Spleen (tissue), 13 donors: ENCODE results near the gene BICDL2. TPM values are rescaled to one million over a fixed set of nuclear protein-coding genes. Genes with fewer than 3 reads are reported as not detected.

Experiments
- DNase-seq: peaks from one replicate; pipeline ENCODE4 v3.0.0-alpha.2; 2020
- H3K27ac ChIP-seq, 8 donors: fragments of 200-600 bp; sonication (generic) in 7 of 8; 1 replicate in 4 of 8; 2 replicates in 4 of 8; pipeline versions ENCODE4 v1.5.0 to v1.8.0; 2016 to 2021; ENCODE audit warnings: inconsistent platforms in 4 of 8, mild to moderate bottlenecking in 4 of 8, moderate library complexity in 1 of 8
- H3K27me3 ChIP-seq, 7 donors: fragments of 200-600 bp; sonication (generic) in 6 of 7; replicated peaks in 1 of 7; 1 replicate in 4 of 7; 2 replicates in 3 of 7; pipeline versions ENCODE4 v1.5.0 to v1.8.0; 2016 to 2021; ENCODE audit warnings: inconsistent platforms in 3 of 7, mild to moderate bottlenecking in 1 of 7
- H3K36me3 ChIP-seq, 6 donors: fragments of 200-600 bp; sonication (generic) in 5 of 6; 1 replicate in 4 of 6; 2 replicates in 2 of 6; pipeline versions ENCODE4 v1.5.0 to v1.8.0; 2016 to 2021; ENCODE audit warnings: inconsistent platforms in 2 of 6
- H3K4me1 ChIP-seq, 6 donors: fragments of 200-600 bp; sonication (generic) in 5 of 6; 1 replicate in 3 of 6; 2 replicates in 3 of 6; pipeline versions ENCODE4 v1.5.0 to v1.8.0; 2016 to 2021; ENCODE audit warnings: inconsistent platforms in 3 of 6
- H3K4me3 ChIP-seq, 8 donors: fragments of 200-600 bp; sonication (generic) in 7 of 8; 1 replicate in 4 of 8; 2 replicates in 4 of 8; pipeline versions ENCODE4 v1.5.0 to v1.8.0; 2016 to 2021; ENCODE audit warnings: inconsistent platforms in 4 of 8, mild to moderate bottlenecking in 4 of 8, moderate library complexity in 2 of 8
- H3K9me3 ChIP-seq, 8 donors: fragments of 200-600 bp; sonication (generic) in 7 of 8; 1 replicate in 4 of 8; 2 replicates in 4 of 8; pipeline versions ENCODE4 v1.5.0 to v1.8.0; 2016 to 2021; ENCODE audit warnings: inconsistent platforms in 4 of 8
- POLR2A ChIP-seq, 3 donors: fragments of 450-650 bp; IDR thresholded peaks; one replicate each; pipeline ENCODE4 v1.5.1; 2017; ENCODE audit warnings: antibody characterized with exemption in 3 of 3, mild to moderate bottlenecking in 1 of 3
- POLR2AphosphoS5 ChIP-seq, 3 donors: sonication (generic); formaldehyde crosslinking; IDR thresholded peaks; one replicate each; pipeline ENCODE4 v1.5.1; 2017; ENCODE audit warnings: antibody characterized with exemption in 3 of 3
- WGBS, 5 donors: extraction: QIAGEN DNeasy Blood & Tissue Kit in 3 of 5; methylation state at CpG; one replicate each; pipeline versions ENCODE4 v1.1.5 to v1.1.7; 2013 to 2018; 5-methylcytosine and 5-hydroxymethylcytosine counted together
- intact Hi-C: fragments of 100-400 bp; cut with DNase I; formaldehyde crosslinking; loops from one replicate; pipeline ENCODE4 v1.15.0; 2023; ENCODE audit warnings: low total_unique reads
- long read RNA-seq, 2 donors: transcript quantifications; one replicate each; lab custom pipeline, GENCODE V29; 2026
- polyA plus RNA-seq, 3 donors: library from polyadenylated mRNA; stranded (reverse); fragments of 200-250 nt; gene quantifications; one replicate each; pipeline ENCODE4 v1.2.1, GENCODE V29; 2013
- total RNA-seq, 7 donors: library from RNA; depleted of rRNA in 3 of 7; stranded (reverse); fragments of >200 nt in 3 of 7; fragmentation: NEBNext Ultra II Directional in 4 of 7; extraction: Animal tissue kit (Norgen Biotek cat#: 25700) in 4 of 7; gene quantifications; one replicate each; pipeline versions ENCODE4 v1.1.0 to v1.2.1, GENCODE V29; 2016 to 2021
- TF ChIP-seq, protein P1 (sequence below), 11 experiments: fragments of 200-600 bp in 7 of 11; fragments of 450-650 bp in 4 of 11; sonication (generic) in 4 of 11; IDR thresholded peaks in 8 of 11; conservative IDR thresholded peaks in 3 of 11; 1 replicate in 7 of 11; 2 replicates in 4 of 11; pipeline versions ENCODE4 v1.4.0 to v1.8.0; 2016 to 2021; ENCODE audit warnings: antibody characterized with exemption in 11 of 11, inconsistent platforms in 4 of 11, mild to moderate bottlenecking in 1 of 11
- donor health status: healthy with polysubstance abuse.
- donor health status: DM: no; HTN: no; CAD: no; lungs with moderate emphysema.
- donor health status: DM: no; HTN: no; CAD: no.
- donor health status: Bipolar disorder and iron deficiency.
- donor health status: healthy.
- donor health status: DM: no; HTN: no; CAD: no.
- donor health status: DM: yes; HTN: yes; CAD: no.

The BICDL2 gene, protein sequence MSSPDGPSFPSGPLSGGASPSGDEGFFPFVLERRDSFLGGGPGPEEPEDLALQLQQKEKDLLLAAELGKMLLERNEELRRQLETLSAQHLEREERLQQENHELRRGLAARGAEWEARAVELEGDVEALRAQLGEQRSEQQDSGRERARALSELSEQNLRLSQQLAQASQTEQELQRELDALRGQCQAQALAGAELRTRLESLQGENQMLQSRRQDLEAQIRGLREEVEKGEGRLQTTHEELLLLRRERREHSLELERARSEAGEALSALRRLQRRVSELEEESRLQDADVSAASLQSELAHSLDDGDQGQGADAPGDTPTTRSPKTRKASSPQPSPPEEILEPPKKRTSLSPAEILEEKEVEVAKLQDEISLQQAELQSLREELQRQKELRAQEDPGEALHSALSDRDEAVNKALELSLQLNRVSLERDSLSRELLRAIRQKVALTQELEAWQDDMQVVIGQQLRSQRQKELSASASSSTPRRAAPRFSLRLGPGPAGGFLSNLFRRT
- under 1 TPM in 4 of 7 donors, not detected in 3; 0.30 to 0.77 (median 0.32) TPM for total RNA-seq
- polyA plus RNA-seq: under 1 TPM; 0.03 to 0.22 (median 0.15) TPM
- long read RNA-seq, donor 1: 0 reads
- long read RNA-seq, donor 2, partial matches to known transcripts: 0 of 1 reads
- long read RNA-seq, donor 2, other reads (novel, unspliced or antisense): 0 of 1 reads

DNA sequence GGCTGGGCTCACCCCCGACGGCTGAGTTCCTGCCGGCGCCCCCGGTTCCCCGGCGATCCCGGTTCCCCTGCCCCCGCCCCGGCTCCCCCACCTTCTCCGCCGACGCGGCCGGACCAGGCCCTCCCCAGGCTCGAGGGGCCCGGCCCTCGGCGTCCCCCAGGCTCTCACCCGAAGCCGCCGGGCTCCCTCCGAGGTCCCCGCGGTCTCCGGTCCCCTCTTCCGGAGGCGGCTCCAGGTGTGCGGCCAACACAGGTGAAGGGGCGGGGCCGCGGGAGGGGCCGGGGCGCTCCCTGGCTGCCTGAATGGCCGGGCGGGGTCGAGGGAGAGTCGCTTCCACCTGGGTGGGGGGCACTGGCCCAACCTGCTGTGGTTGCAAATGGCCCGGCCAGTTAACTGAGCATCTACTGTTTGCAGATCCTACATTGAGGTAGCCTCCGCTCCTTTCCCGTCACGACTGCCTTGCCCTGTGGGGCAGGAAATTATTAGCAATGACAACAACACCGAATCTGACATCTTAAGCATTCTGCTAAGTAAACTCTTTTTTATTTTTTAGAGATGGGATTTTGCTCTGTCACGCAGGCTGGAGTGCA, at the start of gene BICDL2:
BICDL2 (minus strand) TSS at position 219 of the 590 bp plus-strand sequence. CDS start 1,448 bp downstream, outside the sequence.
- H3K4me3 ChIP-seq: peak within 1 kb of the TSS in 3 of 8 donors; percentile 1 to 55 (median 11)
- no peak within 1 kb of the TSS for H3K27ac ChIP-seq
- peaks cover 0 to 51% (median 18%) of the 10 kb centered on the region in 6 donors for H3K4me1 ChIP-seq
- H3K9me3 ChIP-seq: no peaks in the 10 kb centered on the region
- DNase-seq: no peak
- 8 to 34% (median 9%) methylated on average over 7 to 44 of the region's 44 CpGs for WGBS, 5 donors
- H3K36me3 ChIP-seq: no peaks in the 10 kb centered on the region
- H3K27me3 ChIP-seq: peaks cover 7 to 100% (median 78%) of the 10 kb centered on the region in 7 donors
- intact Hi-C loops: no loop called here
- TF ChIP-seq POLR2A (IDR thresholded peaks at IDR 0.05) (no peak), POLR2AphosphoS5 (IDR thresholded peaks at IDR 0.05) (no peak)
- TF ChIP-seq, protein P1, sequence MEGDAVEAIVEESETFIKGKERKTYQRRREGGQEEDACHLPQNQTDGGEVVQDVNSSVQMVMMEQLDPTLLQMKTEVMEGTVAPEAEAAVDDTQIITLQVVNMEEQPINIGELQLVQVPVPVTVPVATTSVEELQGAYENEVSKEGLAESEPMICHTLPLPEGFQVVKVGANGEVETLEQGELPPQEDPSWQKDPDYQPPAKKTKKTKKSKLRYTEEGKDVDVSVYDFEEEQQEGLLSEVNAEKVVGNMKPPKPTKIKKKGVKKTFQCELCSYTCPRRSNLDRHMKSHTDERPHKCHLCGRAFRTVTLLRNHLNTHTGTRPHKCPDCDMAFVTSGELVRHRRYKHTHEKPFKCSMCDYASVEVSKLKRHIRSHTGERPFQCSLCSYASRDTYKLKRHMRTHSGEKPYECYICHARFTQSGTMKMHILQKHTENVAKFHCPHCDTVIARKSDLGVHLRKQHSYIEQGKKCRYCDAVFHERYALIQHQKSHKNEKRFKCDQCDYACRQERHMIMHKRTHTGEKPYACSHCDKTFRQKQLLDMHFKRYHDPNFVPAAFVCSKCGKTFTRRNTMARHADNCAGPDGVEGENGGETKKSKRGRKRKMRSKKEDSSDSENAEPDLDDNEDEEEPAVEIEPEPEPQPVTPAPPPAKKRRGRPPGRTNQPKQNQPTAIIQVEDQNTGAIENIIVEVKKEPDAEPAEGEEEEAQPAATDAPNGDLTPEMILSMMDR (IDR thresholded peaks at IDR 0.05 in 8 of 11, conservative IDR thresholded peaks at IDR 0.05 in 3 of 11): peak in 1 of 11 experiments; percentile 10

DNA sequence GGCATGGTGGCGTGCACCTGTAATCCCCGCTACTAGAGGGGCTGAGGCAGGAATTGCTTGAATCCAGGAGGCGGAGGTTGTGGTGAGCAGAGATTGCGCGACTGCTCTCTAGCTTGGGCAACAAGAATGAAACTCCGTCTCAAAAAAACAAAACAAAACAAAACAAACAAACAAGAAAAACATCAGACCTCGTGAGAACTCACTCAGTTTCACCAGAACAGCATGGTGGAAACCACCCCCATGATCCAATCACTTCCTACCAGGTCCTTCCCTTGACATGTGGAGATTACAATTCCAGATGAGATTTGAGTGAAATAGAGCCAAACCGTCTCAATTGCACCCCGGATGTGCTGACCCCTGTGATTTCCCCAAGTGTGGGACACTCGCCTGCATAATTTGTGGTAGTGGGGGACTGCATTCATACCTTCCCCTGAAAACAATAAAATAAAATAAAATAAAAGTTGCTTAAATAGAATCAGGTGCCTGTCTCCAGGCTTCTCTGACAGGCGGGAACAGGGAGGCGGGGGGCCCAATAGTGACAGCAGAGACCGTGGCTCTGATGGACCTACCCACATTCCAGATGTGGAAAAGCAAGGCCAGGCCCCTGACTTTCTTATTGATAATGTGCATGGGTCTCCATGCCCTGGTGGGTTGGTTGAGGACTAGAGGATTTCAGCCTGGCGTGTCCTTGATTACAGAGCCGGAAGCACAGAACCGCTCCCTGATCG, 49.3 kb upstream of the BICDL2 start:
- TF ChIP-seq POLR2A (IDR thresholded peaks at IDR 0.05) (no peak), POLR2AphosphoS5 (IDR thresholded peaks at IDR 0.05) (no peak)
- TF ChIP-seq, protein P1 (IDR thresholded peaks at IDR 0.05 in 8 of 11, conservative IDR thresholded peaks at IDR 0.05 in 3 of 11): no peak
- 69 to 82% (median 74%) methylated on average over 17 of the region's 17 CpGs for WGBS, 5 donors
- Histone ChIP-seq H3K4me3 (peak overlapping the region in 7 of 8 donors; percentile 4 to 61 (median 31)), H3K27me3 (no peaks in the 10 kb centered on the region), H3K4me1 (peaks cover 4 to 76% (median 31%) of the 10 kb centered on the region in 6 donors), H3K27ac (peak overlapping the region; percentile 27 to 87 (median 82)), H3K36me3 (peaks cover 0 to 3% (median 0%) of the 10 kb centered on the region in 6 donors), H3K9me3 (no peaks in the 10 kb centered on the region)
- intact Hi-C loops: no loop called here
- peak; percentile 20 for DNase-seq

DNA sequence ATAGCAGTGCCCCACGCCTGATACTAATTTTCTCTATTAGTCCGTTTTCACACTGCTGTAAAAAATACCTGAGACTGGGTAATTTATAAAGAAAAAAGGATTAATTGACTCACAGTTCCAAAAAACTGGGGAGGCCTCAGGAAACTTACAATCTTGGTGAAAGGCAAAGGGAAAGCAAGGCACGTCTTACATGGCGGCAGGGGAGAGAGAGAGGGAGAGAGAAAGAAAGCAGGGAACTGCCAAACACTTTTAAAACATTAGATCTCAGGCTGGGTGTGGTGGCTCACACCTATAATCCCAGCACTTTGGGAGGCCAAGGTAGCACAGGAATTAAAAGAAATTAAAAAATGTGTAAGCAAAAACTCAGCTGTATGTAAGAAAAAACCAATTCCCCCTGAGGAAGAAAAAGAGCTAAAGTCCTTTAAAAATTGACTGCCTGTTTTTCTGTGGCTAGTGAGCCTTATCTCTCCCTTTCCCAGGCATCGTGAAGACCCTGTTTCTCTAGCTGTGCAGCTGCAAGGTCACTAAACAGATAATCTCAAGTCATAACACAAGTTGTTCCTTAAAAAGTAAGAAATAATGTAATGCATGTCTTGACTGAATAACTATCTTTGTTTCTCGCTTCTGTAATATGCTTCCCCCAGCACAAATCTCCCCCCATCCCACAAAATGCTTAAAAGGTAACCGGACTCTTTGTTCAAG, 48.4 kb upstream of the BICDL2 start:
- Histone ChIP-seq H3K36me3 (peaks cover 0 to 5% (median 0%) of the 10 kb centered on the region in 6 donors), H3K27me3 (no peaks in the 10 kb centered on the region), H3K4me1 (peaks cover 4 to 72% (median 31%) of the 10 kb centered on the region in 6 donors), H3K27ac (peak overlapping the region in 6 of 8 donors; percentile 13 to 87 (median 82)), H3K9me3 (no peaks in the 10 kb centered on the region), H3K4me3 (peak overlapping the region in 1 of 8 donors; percentile 61)
- TF ChIP-seq POLR2A (IDR thresholded peaks at IDR 0.05): no peak
- TF ChIP-seq, protein P1 (IDR thresholded peaks at IDR 0.05 in 8 of 11, conservative IDR thresholded peaks at IDR 0.05 in 3 of 11): no peak
- TF ChIP-seq POLR2AphosphoS5 (IDR thresholded peaks at IDR 0.05): no peak
- 69 to 77% (median 72%) methylated on average over 7 of the region's 7 CpGs for WGBS, 5 donors
- intact Hi-C loops: no loop called here
- no peak for DNase-seq
